HG03442 (cell line): ENCODE measurements around the gene TADA2B.

Experiments
- ATAC-seq: cut with Tn5 transposase; IDR thresholded peaks from one replicate; pipeline ENCODE4 v1.9.1; 2021; ENCODE audit warnings: mild to moderate bottlenecking, moderate library complexity; ENCODE audit not compliant: unreplicated experiment

The TADA2B gene

GRCh38 chr4:7104366-7105031 lies 61.3 kb downstream of the TADA2B start:
- no peak for ATAC-seq

DNA sequence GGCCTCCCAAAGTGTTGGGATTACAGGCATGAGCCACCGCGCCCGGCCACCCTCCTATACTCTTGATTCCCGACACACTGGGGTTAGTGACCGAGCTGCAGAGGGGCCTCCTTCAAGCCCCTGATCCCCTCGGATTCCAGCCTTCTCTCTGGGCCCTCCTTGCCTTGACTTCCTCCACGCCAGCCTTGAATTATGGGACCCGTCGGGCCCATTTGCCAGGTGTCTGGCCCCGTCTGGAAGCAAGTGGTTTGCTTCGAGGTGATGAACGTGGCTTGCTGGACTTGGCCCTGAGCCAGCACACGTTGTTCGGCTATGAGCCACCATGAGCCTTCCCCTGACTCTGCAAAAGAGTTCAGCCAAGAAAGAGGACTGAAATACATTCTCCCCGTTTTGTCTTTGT lies 62.1 kb downstream of the TADA2B start:
- no peak for ATAC-seq

DNA sequence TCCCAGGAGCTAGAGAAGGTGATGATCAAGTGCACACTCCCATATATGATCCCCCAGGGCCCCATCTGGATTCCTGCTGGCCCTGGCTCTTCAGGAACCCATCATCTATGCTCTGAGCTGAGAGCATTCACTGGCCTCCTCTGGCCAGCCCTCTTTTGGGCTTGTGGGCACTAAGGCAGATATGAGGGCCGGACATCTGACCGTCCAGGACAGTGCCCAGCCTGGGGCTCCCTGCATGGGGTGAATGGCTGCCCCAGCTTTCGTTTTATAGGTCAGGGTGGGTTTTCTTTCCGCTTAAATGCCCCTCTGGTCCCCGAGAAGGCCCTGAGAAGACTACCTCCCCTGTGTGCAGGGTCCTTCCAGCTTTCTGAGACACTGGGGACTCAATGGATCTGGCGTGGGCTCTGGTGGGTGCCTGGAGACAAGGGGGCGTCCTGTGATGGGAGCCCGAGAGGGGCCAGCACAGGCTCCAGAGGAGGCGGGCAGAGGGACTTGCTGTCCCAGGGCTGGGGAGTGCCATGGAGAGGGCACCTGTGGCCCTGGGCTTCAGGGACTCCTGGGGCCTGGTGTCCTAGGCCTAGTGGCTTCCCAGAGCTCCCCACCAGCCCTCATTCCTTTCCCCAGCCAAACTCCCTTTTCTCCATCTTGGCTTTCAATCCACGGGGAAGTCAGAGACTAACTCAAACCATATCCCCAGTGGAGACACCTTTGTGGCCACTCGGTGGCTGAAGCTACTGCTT lies 64.2 kb downstream of the TADA2B start:
- no peak for ATAC-seq
